Measurements from ENCODE around the gene MAP2K5. TPM values are rescaled to one million over a fixed set of nuclear protein-coding genes. Genes with fewer than 3 reads are reported as not detected.
A peak's percentile ranks its signal among the peaks of the same experiment; 100 is the strongest.

MAP2K5 gene
- total RNA-seq, 1 experiment from 2014 or later = 7.1 TPM

- peak; percentile 82 for DNase-seq (ENCODE audit: low read depth)
Observed at GRCh38 chr15:67521029-67521782, 21.3 kb upstream of the MAP2K5 start, which contains the start of gene C15orf61. Gene C15orf61, plus strand, starts transcription at chr15:67521131. Its CDS starts 118 bp downstream, at chr15:67521249.

DNA sequence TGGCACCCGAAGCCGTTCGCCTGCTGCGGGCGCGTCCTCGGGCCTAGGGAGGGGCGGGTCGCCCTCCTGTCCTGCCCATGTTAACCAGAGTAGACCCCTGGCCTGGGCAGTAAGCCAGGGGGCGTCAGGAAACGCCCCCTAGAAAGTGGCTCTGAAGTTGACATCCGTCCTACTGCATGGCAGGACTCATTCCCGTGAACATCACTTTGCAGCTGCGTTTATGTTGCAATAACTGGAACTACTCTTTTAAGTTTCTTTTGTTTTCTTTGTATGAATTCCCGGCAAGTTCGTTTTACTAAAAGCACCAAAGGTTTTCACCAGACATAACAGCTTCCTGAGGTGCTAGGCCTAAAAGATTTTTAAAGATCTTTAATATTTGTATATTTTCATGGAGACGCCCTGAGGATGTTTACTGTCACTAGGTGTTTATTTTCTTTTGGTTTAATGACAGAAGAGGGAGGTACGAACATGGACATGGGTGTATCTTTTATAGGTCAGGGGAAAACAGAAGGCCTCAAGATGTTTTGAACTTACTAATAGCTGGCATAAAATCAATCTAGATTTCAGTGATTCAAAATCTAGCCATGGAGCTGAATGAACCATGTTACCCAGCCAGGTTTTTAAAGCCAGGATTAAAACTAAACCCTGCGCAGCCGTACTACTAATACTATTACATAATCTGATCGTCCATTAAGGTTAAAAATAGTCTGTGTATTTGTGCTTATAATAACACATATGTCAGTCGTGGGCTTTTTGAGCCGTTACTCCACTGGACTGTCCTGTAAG, 20.5 kb upstream of the MAP2K5 start:
- DNase-seq (ENCODE audit: low read depth) = peak; percentile 42

DNA sequence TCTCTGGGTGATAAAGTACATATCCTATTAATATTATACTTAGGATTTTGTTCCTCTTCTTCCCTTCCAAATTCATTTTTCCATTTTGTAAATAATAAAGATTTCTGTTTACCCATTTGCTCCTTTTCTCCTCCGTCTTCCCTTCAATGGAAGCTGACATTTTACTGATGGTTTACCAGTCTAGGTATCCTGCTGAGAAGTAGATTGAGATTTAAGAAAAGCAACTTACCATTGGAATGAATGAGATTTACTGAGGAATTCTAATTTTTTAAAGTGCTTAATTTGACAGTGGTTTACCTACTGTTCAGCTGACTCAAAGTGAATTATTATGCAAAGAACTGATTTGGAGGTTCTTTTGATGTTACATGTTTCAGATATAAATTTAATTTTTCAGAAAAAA, 19.2 kb upstream of the MAP2K5 start:
- no peak for DNase-seq (ENCODE audit: low read depth)

DNA sequence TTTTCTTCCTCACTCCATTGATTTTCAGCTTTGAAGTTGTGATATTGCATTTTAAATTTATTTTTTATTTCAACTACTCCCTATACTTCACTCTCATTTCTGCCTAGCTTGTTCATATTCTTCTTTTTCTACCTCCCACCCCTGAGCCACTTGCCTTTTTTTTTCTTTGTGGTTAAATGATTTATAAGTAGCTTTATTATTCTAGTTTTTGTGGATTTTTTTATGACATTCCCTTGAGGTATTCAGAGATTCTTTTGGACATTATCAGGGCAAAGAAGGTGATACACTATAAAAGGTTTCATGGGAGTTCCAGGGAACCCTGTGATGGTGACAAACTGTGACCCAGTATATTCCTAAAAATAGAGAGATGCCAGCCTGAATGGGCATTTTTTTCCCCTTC, 18.3 kb upstream of the MAP2K5 start:
- no peak for DNase-seq (ENCODE audit: low read depth)

- DNase-seq (ENCODE audit: low read depth) = no peak
Observed at GRCh38 chr15:67528513-67528912, 14.0 kb upstream of the MAP2K5 start.

DNA sequence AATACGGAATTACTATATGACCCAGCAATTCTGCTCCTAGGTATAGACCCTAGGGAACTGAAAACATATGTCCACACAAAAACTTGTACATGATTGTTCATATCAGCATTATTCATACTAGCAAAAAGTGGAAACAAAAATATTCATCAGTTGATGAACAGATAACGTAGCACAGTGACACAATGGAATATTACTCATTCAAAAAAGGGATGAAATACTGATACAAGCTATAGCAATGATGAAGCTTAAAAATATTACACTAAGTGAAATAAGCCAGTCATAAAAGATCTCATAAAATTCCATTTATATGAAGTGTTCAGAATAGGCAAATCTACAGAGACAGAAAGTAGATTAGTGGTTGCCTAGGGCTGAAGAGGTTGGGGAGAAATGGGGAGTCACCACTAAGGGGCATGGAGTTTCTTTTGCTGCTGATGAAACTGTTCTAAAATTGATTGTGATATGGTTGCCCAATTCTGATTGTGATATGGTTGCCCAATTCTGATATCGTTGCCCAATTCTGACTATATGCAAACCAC, 11.1 kb upstream of the MAP2K5 start:
- DNase-seq (ENCODE audit: low read depth) = peak; percentile 24

GRCh38 chr15:67533873-67534272, 8.6 kb upstream of the MAP2K5 start:
- DNase-seq (ENCODE audit: low read depth) = no peak

- no peak for DNase-seq (ENCODE audit: low read depth)
Observed at GRCh38 chr15:67534360-67534759, 8.1 kb upstream of the MAP2K5 start.

DNA sequence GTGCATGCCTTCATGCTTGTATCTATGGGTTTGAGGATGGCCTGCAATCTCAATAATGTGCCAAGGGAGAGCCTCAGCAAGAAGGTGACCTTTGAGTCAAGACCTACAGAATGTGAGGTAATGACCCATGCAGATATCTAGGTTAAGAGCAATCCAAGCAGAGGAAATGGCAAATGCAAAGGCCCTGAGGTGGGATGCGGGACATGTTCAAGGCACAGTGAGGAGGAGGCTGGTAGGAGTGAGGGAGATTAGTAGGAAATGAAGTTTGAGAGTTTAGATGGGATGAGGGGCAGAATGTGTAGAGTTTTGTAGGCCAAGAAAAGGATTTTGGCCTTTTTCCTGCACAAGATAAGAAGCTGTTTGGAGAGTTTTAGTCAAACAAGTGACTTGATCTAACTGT, 4.7 kb upstream of the MAP2K5 start:
- DNase-seq (ENCODE audit: low read depth) = no peak

DNA sequence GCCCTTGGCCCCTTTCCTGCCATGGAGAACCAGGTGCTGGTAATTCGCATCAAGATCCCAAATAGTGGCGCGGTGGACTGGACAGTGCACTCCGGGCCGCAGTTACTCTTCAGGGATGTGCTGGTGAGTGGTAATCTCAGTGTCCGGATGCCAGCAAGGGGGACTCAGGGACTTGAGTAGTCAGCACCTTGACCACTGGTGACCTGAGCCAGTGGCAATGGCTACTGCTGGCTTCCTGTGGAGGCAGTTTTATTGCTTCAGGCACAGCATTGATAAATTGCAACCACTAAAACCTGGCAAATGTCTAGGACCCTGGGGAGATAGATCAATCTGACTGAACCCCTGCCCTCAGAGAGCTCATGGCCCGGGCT, 830 bp downstream of the MAP2K5 start:
- DNase-seq (ENCODE audit: low read depth) = peak; percentile 31

DNA sequence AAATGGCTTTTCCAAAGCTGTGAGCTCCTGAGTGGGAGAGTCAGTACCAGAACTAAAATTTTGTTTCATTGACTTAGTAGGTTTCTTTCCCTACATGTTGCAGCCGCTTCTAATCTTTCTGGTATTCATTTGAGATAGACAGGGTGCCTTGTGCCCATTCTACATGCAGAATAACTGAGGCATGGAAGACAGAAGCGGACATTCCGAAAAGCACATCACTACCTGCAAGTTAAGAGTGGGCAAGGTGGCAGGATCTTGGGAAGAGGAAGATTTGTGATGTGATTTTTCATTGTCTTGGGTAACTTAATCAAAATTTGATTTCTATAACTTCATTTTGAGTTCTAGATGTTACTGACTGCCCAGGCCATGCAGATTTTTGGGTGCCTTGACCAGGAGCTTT, 2.0 kb downstream of the MAP2K5 start:
- DNase-seq (ENCODE audit: low read depth) = no peak

DNA sequence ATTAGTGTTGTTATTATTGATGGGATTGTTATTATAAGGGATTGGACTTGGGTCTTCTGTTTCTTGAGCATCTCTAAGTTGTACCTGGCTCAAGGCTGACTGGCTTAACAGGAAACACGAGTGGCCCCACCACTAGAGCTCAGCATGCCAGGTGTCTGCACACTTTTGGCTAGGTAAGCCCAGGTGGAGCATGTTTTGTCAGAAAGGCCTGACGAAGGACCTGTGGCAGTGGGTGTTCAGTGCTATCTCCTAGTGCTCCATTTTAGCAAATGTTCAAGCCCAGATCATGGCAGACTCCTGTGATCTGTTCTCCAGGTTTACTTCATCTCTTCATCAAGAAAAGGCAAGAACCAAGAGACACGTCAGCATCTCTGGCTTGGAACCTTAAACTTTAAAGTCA, 3.4 kb downstream of the MAP2K5 start:
- no peak for DNase-seq (ENCODE audit: low read depth)

DNA sequence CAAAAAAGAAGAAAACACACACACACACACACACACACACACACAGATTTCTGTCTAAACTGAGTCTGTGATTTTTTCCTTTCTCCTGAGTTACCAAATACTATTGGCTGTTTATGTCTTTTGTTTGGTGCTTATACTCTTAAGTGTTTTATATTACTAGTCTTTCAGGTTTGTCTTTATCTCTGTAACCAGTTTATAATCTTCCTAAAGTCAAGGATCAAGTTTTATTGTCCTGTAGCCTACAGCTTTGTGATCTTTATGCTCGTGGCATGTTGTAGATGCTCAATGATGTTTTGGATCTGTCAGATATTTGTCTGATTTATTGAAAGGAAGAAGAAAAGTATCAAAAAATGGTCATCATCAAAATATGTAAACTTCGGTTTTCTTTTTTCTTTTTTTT, 4.6 kb downstream of the MAP2K5 start:
- DNase-seq (ENCODE audit: low read depth) = no peak

DNA sequence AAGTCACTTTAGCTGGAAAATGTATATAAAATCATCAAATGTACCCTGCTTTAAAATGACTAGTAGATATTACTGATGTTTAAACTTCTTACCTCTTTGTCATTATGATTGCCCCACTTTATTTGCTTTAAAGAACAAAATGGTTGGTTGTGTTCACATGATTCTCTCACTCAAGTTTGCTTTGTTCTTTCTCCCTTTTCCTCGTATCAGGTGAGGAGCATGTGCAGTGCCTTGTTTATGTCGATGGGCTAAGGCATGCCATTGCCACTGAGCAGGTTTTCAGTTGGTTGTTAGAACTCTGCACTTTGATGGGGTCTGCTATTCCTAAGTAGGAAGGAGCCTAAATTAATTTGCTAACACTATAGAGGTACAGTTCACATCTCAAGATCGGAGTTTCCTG, 5.3 kb downstream of the MAP2K5 start:
- no peak for DNase-seq (ENCODE audit: low read depth)

- no peak for DNase-seq (ENCODE audit: low read depth)
Observed at GRCh38 chr15:67548236-67548852, 5.8 kb downstream of the MAP2K5 start.

DNA sequence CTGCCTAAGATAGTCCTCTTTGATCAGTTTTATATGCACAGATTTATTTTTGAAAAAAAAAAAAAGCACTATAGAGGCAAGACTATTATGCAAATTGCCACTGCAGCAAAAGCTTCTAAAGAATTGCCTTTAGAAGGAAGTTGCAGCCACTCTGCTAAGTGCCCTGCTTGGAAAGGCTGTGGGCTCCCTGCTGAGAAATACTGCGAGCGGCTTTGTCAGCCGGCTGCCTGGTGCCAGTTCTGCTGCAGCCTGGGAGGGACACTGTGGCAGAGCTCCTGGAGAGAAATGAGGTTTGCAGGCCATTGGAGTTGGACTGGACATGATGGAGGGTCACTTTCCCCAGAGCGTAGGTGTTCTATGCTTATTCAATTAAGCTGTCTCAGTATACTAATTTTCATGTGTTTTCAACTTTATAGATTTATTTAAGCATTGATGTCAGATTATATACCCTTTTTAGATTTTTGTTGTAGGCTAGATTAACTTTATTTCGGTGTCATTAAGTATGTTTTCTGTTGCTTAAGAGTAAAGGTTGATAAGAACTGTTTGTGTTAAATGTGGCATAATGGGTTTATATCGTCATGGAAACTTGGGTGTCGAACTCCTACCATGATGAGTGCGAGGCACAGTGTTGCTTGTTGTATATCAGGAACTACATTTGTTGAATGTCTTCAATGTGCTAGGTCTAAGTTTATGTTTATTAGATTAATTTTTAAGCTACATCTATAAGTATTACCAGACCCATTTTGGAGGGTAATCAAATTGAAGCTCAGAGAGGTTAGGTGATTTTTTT, 6.6 kb downstream of the MAP2K5 start:
- DNase-seq (ENCODE audit: low read depth) = no peak

DNA sequence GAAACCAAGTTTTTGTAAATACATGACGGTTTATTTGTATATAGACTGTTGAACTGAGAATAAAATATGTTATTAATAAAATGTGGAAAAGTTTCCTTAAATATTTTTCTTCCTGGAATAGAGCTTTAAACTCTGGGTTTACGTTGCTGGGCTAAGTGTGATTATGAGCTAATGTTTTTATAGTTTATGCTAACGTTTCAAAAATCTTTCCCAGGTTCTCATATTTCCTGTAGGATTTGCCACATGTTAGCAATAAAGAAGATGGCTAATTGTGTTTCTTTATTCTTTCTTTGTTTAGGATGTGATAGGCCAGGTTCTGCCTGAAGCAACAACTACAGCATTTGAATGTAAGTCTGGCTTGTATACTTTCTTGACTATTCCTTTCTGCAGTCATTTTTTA, 7.2 kb downstream of the MAP2K5 start:
- no peak for DNase-seq (ENCODE audit: low read depth)

GRCh38 chr15:67550522-67550921, 8.0 kb downstream of the MAP2K5 start:
- peak; percentile 34 for DNase-seq (ENCODE audit: low read depth)

DNA sequence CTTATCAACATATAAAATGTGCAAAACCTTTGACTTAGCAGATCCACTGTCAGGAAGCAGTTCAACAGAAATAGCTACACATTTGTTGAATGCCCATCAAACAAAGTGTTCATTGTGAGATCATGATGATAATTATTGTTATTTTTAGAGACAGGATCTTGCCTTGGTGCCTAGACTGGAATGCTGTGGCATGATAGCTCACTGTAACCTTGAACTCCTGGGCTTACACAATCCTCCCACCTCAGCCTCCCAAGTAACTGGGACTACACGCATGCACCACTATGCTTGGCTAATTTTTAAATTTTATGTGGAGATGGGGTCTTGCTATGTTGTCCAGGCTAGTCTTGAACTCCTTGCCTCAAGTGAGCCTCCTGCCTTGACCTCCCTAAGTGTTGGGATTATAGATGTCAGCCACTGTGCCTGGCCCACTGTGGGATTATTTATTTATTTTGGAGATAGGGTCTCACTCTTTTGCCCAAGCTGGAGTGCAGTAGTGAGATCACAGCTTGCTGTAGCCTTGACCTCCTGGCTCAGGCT, 8.8 kb downstream of the MAP2K5 start:
- no peak for DNase-seq (ENCODE audit: low read depth)

DNA sequence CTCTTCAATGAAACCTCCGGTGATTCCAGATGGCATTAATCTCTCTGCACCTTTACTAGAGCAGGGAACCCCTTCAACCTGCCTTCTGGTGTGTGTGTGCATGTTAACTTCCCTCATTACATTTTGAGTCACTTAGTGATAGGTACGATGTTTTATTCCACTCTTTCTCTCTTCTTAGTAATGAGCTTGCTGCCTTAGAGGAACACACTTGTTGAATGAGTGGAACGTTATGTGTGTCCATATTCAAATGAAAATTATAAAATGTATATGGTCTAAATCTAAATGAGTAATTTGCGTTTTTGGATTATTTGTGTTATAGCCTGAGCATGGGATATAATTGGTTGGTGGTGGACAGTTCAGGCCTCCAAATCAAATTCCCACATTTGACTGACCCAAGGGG, 12.1 kb downstream of the MAP2K5 start:
- DNase-seq (ENCODE audit: low read depth) = no peak

GRCh38 chr15:67556976-67557570, 14.6 kb downstream of the MAP2K5 start:
- no peak for DNase-seq (ENCODE audit: low read depth)

Measured in RPMI7951 (cell line).